Osteocyte (in vitro differentiated cells): ENCODE results near the gene EXD3. TPM values are rescaled to one million over a fixed set of nuclear protein-coding genes. Genes with fewer than 3 reads are reported as not detected.

Experiments
- DNase-seq: peaks from one replicate; pipeline ENCODE4 v3.0.0; 2021; ENCODE audit warnings: mixed read lengths; ENCODE audit not compliant: unreplicated experiment; ENCODE audit errors: extremely low spot score
- H3K27ac Mint-ChIP-seq: one replicate; pipeline ENCODE4 v1.8.0; 2021; ENCODE audit warnings: mild to moderate bottlenecking, mixed read lengths; ENCODE audit not compliant: unreplicated experiment
- H3K27me3 Mint-ChIP-seq: one replicate; pipeline ENCODE4 v1.8.0; 2021; ENCODE audit warnings: mixed read lengths; ENCODE audit not compliant: unreplicated experiment
- H3K36me3 Mint-ChIP-seq: one replicate; pipeline ENCODE4 v1.8.0; 2021; ENCODE audit warnings: mixed read lengths; ENCODE audit not compliant: unreplicated experiment
- H3K4me1 Mint-ChIP-seq: one replicate; pipeline ENCODE4 v1.8.0; 2021; ENCODE audit warnings: mixed read lengths; ENCODE audit not compliant: unreplicated experiment
- H3K4me3 Mint-ChIP-seq: one replicate; pipeline ENCODE4 v1.8.0; 2021; ENCODE audit warnings: mild to moderate bottlenecking, moderate library complexity, mixed read lengths; ENCODE audit not compliant: unreplicated experiment
- H3K9me3 Mint-ChIP-seq: one replicate; pipeline ENCODE4 v1.8.0; 2021; ENCODE audit warnings: mixed read lengths; ENCODE audit not compliant: unreplicated experiment
- CTCF ChIP-seq: fragments of 200-600 bp; sonication (generic); IDR thresholded peaks from 2 replicates; pipeline ENCODE4 v1.5.0; 2021; ENCODE audit warnings: antibody characterized with exemption, mild to moderate bottlenecking, moderate library complexity
- total RNA-seq: library from RNA; stranded (reverse); gene quantifications from 2 replicates; pipeline ENCODE4 v1.2.1, GENCODE V29; 2021

Gene EXD3
- total RNA-seq, 1 donor from 2014 or later: 21.5 TPM

GRCh38 chr9:137457406-137458193, 34.6 kb upstream of the EXD3 start:
- Mint-ChIP-seq H3K4me3 (peak overlapping the region; percentile 60), H3K4me1 (peaks cover 29% of the 10 kb centered on the region), H3K27me3 (no peaks in the 10 kb centered on the region), H3K27ac (peak overlapping the region; percentile 95), H3K9me3 (no peaks in the 10 kb centered on the region), H3K36me3 (peaks cover 3% of the 10 kb centered on the region)
- TF ChIP-seq CTCF: no peak
- no peak for DNase-seq

- H3K36me3 Mint-ChIP-seq: peaks cover 3% of the 10 kb centered on the region
- H3K4me3 Mint-ChIP-seq: peak overlapping the region; percentile 65
- no peak for TF ChIP-seq CTCF
- no peaks in the 10 kb centered on the region for H3K9me3 Mint-ChIP-seq
- peak overlapping the region; percentile 95 for H3K27ac Mint-ChIP-seq
- no peaks in the 10 kb centered on the region for H3K27me3 Mint-ChIP-seq
- no peak for DNase-seq
- peaks cover 29% of the 10 kb centered on the region for H3K4me1 Mint-ChIP-seq
These were observed 34.0 kb upstream of the EXD3 start for GRCh38 chr9:137456864-137457405.

- H3K4me3 Mint-ChIP-seq: peak overlapping the region; percentile 65
- no peaks in the 10 kb centered on the region for H3K27me3 Mint-ChIP-seq
- no peak for TF ChIP-seq CTCF
These were observed 33.3 kb upstream of the EXD3 start for GRCh38 chr9:137456061-137456863.

GRCh38 chr9:137455359-137455991, 32.5 kb upstream of the EXD3 start:
- Mint-ChIP-seq H3K4me3 (peak overlapping the region; percentile 52), H3K36me3 (peaks cover 3% of the 10 kb centered on the region), H3K27me3 (no peaks in the 10 kb centered on the region), H3K4me1 (peaks cover 29% of the 10 kb centered on the region), H3K9me3 (no peaks in the 10 kb centered on the region), H3K27ac (peak overlapping the region; percentile 95)
- TF ChIP-seq CTCF: no peak
- no peak for DNase-seq

More at GRCh38 chr9:137456061-137456863, 33.3 kb upstream of the EXD3 start:
- Mint-ChIP-seq H3K36me3 (peaks cover 3% of the 10 kb centered on the region), H3K9me3 (no peaks in the 10 kb centered on the region), H3K4me1 (peaks cover 29% of the 10 kb centered on the region), H3K27ac (peak overlapping the region; percentile 95)
- DNase-seq: no peak
